ENCODE measurements around the gene DYNLRB1. TPM values are rescaled to one million over a fixed set of nuclear protein-coding genes. Genes with fewer than 3 reads are reported as not detected.
A peak's percentile ranks its signal among the peaks of the same experiment; 100 is the strongest.

The DYNLRB1 gene
- total and polyA plus RNA-seq, 9 of the 15 experiments (the other 6 are each of a cell fraction or from before 2014, with no cell fraction given) = 48.7 to 358 (median 121) TPM

GRCh38 chr20:34532756-34533155, 16.5 kb downstream of the DYNLRB1 start:
- Histone ChIP-seq H3K4me3 (no peak overlapping the region), H3K4me2 (ENCODE audit: insufficient read depth, low read length) (no peak overlapping the region), H3K79me2 (ENCODE audit: control insufficient read depth, insufficient read depth, low read length) (peaks cover 4% of the 10 kb centered on the region; the same call in 1 of the 3 replicates), H3K9me3 (replicated peaks; ENCODE audit: control insufficient read depth, insufficient read depth, low read depth, low read length) (no peaks in the 10 kb centered on the region; the same call in 1 of the 2 replicates), H3K27me3 (ENCODE audit: control insufficient read depth in 2 of 2, insufficient read depth in 2 of 2, low read length in 2 of 2) (no peaks in the 10 kb centered on the region), H3K4me1 (replicated peaks in 1 of 2; ENCODE audit: control insufficient read depth in 2 of 2, insufficient read depth in 2 of 2, low read length in 2 of 2) (peaks cover 0 to 3% of the 10 kb centered on the region in 2 experiments; a peak in 1 of 5 replicates), H2AFZ (ENCODE audit: low read depth, low read length) (no peak overlapping the region), H3K9me1 (ENCODE audit: control insufficient read depth, insufficient read depth, low read length) (no peaks in the 10 kb centered on the region), H3K36me3 (ENCODE audit: control insufficient read depth, insufficient read depth, low read length) (peaks cover 76% of the 10 kb centered on the region), H4K20me1 (replicated peaks; ENCODE audit: control insufficient read depth, insufficient read depth, low read length) (peaks cover 3% of the 10 kb centered on the region; the same call in 1 of the 2 replicates), H3K9ac (ENCODE audit: insufficient read depth in 1 of 2, low read depth in 2 of 2, low read length in 2 of 2) (peak overlapping the region in 1 of 2 experiments; percentile 44; a peak in 2 of 4 replicates), H3K27ac (ENCODE audit: extremely low read depth, low read depth, low read length) (no peak overlapping the region)
- ChIA-PET POLR2A (no interaction called here), CTCF (ENCODE audit: low intra/inter-chr PET ratio) (no interaction called here)
- no peak for TF ChIP-seq PTRF (tag; IDR thresholded peaks at IDR 0.05)
- no peak for TF ChIP-seq SMARCA5 (IDR thresholded peaks at IDR 0.05)
- no peak for TF ChIP-seq E2F4 (CRISPR knock-in tag; IDR thresholded peaks at IDR 0.05; ENCODE audit: low read depth)
- TF ChIP-seq TFAP4 (CRISPR knock-in tag; IDR thresholded peaks at IDR 0.05; ENCODE audit: borderline replicate concordance) = no peak
- TF ChIP-seq ZNF133 (CRISPR knock-in tag; IDR thresholded peaks at IDR 0.05) = no peak
- no peak for TF ChIP-seq FOS (IDR thresholded peaks at IDR 0.05; ENCODE audit: extremely low read depth, insufficient read length)
- no peak for TF ChIP-seq WHSC1 (IDR thresholded peaks at IDR 0.05; ENCODE audit: low read length)
- no peak for TF ChIP-seq ZBTB40 (IDR thresholded peaks at IDR 0.05)
- TF ChIP-seq ZBTB40 (CRISPR knock-in tag; IDR thresholded peaks at IDR 0.05) = no peak
- in situ Hi-C loops (cut with MboI) = loop anchor here (10.0 kb wide), 1 partner anchor 172 kb away; the partner anchor contains the start of gene TP53INP2
- BruUV-seq (replicated peaks) = no TSS peak
- FAIRE-seq = no peak
- WGBS (ENCODE audit: insufficient coverage, low coverage, missing lambda C conversion rate) = 96% methylated on average over 7 of the region's 7 CpGs
- ATAC-seq = no peak
- DNase-seq (ENCODE audit: extremely low read depth in 1 of 4, low spot score in 3 of 4) = no peak
- intact Hi-C loops (cut with micrococcal nuclease) = no loop called here

Measured in K562 (cell line).